ENCODE measurements around the gene PRRT4.

DNA sequence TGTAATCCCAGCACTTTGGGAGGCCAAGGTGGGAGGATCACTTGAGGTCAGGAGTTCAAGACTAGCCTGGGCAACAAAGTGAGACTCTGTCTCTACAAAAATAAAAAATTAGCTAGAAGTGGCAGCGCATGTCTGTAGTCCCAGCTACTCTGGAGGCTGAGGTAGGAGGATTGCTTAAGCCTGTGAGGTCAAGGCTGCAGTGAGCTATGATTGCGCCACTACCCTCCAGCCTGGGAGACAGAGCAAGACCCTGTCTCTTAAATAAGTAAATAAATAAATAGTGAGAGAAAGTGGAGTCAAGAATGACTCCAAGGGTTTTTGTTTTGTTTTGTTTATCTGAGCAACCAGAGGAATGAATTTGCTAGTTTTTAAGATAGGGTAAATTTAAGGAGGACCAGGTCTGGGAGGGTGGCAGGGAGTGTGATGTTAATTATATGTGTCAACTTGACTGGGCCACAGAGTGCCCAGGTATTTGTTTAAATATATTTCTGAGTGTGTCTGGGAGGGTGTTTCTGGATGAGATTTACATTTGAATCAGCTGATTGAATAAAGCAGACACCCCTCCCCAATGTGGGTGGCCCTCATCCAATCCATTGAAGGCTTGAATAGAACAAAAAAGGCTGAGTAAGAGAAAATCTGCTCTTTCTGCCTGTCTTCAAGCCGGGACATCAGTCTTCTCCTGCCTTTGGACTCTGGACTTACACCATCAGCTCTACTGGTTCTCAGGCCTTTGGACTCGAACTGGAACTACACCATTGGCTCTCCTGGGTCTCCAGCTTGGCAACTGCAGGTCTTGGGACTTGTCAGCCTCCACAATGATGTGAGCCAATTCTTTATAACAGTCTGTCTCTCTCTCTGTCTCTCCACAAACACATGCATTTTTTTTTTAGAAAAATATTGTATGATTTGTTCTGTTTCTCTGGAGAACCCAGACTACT, 24.8 kb upstream of the PRRT4 start:
- TF ChIP-seq EZH2 (IDR thresholded peaks at IDR 0.05; ENCODE audit: low read depth, unreplicated experiment) (no peak), EZH2phosphoT487 (IDR thresholded peaks at IDR 0.05; ENCODE audit: unreplicated experiment) (no peak), POLR2AphosphoS5 (IDR thresholded peaks at IDR 0.05; ENCODE audit: low read depth) (no peak)
- TF ChIP-seq, protein P1, sequence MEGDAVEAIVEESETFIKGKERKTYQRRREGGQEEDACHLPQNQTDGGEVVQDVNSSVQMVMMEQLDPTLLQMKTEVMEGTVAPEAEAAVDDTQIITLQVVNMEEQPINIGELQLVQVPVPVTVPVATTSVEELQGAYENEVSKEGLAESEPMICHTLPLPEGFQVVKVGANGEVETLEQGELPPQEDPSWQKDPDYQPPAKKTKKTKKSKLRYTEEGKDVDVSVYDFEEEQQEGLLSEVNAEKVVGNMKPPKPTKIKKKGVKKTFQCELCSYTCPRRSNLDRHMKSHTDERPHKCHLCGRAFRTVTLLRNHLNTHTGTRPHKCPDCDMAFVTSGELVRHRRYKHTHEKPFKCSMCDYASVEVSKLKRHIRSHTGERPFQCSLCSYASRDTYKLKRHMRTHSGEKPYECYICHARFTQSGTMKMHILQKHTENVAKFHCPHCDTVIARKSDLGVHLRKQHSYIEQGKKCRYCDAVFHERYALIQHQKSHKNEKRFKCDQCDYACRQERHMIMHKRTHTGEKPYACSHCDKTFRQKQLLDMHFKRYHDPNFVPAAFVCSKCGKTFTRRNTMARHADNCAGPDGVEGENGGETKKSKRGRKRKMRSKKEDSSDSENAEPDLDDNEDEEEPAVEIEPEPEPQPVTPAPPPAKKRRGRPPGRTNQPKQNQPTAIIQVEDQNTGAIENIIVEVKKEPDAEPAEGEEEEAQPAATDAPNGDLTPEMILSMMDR (conservative IDR thresholded peaks at IDR 0.05; ENCODE audit: low read depth in 2 of 2) = no peak
- TF ChIP-seq, protein P2, sequence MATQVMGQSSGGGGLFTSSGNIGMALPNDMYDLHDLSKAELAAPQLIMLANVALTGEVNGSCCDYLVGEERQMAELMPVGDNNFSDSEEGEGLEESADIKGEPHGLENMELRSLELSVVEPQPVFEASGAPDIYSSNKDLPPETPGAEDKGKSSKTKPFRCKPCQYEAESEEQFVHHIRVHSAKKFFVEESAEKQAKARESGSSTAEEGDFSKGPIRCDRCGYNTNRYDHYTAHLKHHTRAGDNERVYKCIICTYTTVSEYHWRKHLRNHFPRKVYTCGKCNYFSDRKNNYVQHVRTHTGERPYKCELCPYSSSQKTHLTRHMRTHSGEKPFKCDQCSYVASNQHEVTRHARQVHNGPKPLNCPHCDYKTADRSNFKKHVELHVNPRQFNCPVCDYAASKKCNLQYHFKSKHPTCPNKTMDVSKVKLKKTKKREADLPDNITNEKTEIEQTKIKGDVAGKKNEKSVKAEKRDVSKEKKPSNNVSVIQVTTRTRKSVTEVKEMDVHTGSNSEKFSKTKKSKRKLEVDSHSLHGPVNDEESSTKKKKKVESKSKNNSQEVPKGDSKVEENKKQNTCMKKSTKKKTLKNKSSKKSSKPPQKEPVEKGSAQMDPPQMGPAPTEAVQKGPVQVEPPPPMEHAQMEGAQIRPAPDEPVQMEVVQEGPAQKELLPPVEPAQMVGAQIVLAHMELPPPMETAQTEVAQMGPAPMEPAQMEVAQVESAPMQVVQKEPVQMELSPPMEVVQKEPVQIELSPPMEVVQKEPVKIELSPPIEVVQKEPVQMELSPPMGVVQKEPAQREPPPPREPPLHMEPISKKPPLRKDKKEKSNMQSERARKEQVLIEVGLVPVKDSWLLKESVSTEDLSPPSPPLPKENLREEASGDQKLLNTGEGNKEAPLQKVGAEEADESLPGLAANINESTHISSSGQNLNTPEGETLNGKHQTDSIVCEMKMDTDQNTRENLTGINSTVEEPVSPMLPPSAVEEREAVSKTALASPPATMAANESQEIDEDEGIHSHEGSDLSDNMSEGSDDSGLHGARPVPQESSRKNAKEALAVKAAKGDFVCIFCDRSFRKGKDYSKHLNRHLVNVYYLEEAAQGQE (IDR thresholded peaks at IDR 0.05; ENCODE audit: unreplicated experiment) = no peak
